HEK293 (cell line): ENCODE results near the gene BACH1.
"Not testable (repeated sequence)": the region's sequence is repeated elsewhere in the genome, so short reads cannot be mapped to it uniquely, and the experiment has no call there.

Experiments used
- CTCF ChIA-PET: fragments of 350-600 bp; formaldehyde crosslinking; extraction: SDS; loops from one replicate; lab custom pipeline; 2021; ENCODE audit warnings: antibody characterized with exemption; lab: Yijun Ruan, JAX
- POLR2A ChIA-PET: fragments of 300-600 bp; formaldehyde crosslinking; extraction: SDS; loops from one replicate; lab custom pipeline; 2020; ENCODE audit warnings: antibody characterized with exemption, inconsistent platforms; lab: Yijun Ruan, JAX
- H3K27ac ChIP-seq: fragments of 200-500 bp; sonication (Bioruptor generic); 2 replicates; pipeline ENCODE4 v1.5.1; 2014; ENCODE audit warnings: low read depth, low read length, control low read depth, inconsistent platforms; ENCODE audit errors: extremely low read depth
- H3K36me3 ChIP-seq, 2 experiments: fragments of 200-500 bp in 1 of 2; sonication (Bioruptor generic) in 1 of 2; 1 replicate in 1 of 2; 2 replicates in 1 of 2; pipeline ENCODE4 v1.5.1; 2014 to 2017; ENCODE audit warnings: inconsistent platforms in 2 of 2, low read length in 2 of 2; ENCODE audit not compliant: control insufficient read depth in 2 of 2, insufficient read depth in 1 of 2
- H3K4me1 ChIP-seq: fragments of 200-500 bp; sonication (Bioruptor generic); 2 replicates; pipeline ENCODE4 v1.5.1; 2014; ENCODE audit warnings: mild to moderate bottlenecking, low read length, inconsistent platforms; ENCODE audit not compliant: control insufficient read depth, insufficient read depth
- H3K4me3 ChIP-seq: 2 replicates; pipeline ENCODE4 v1.5.1; 2011; ENCODE audit warnings: low read depth, mild to moderate bottlenecking, control low read depth, low read length, moderate library complexity
- H3K9me3 ChIP-seq: fragments of 200-500 bp; sonication (Bioruptor generic); 2 replicates; pipeline ENCODE4 v1.5.1; 2014; ENCODE audit warnings: low read depth, low read length, inconsistent platforms; ENCODE audit not compliant: control insufficient read depth, insufficient read depth
- KLF16 ChIP-seq: fragments of 450-650 bp; formaldehyde crosslinking; IDR thresholded peaks from 2 replicates; pipeline ENCODE4 v1.5.1; 2017; ENCODE audit warnings: missing biosample characterization, missing genetic modification characterization
- REST ChIP-seq: fragments of 450-650 bp; formaldehyde crosslinking; IDR thresholded peaks from 2 replicates; pipeline ENCODE4 v1.5.1; 2016; ENCODE audit warnings: missing biosample characterization, missing genetic modification characterization
- TCF7L2 ChIP-seq: IDR thresholded peaks from 2 replicates; pipeline ENCODE4 v1.6.1; 2011; ENCODE audit warnings: low read depth, mild to moderate bottlenecking, inconsistent platforms, low read length, moderate library complexity, borderline replicate concordance
- ZBTB10 ChIP-seq: fragments of 450-650 bp; formaldehyde crosslinking; IDR thresholded peaks from 2 replicates; pipeline ENCODE4 v1.5.1; 2016; ENCODE audit warnings: missing biosample characterization, missing genetic modification characterization
- ZFP69B ChIP-seq: fragments of 450-650 bp; formaldehyde crosslinking; IDR thresholded peaks from 2 replicates; pipeline ENCODE4 v1.5.1; 2016; ENCODE audit warnings: missing biosample characterization, missing genetic modification characterization
- ZNF146 ChIP-seq: fragments of 450-650 bp; formaldehyde crosslinking; IDR thresholded peaks from 2 replicates; pipeline ENCODE4 v1.5.1; 2016; ENCODE audit warnings: missing biosample characterization, missing genetic modification characterization
- ZNF248 ChIP-seq: fragments of 450-650 bp; formaldehyde crosslinking; IDR thresholded peaks from 2 replicates; pipeline ENCODE4 v1.5.1; 2017; ENCODE audit warnings: missing biosample characterization, missing genetic modification characterization
- ZNF266 ChIP-seq: fragments of 450-650 bp; formaldehyde crosslinking; IDR thresholded peaks from 2 replicates; pipeline ENCODE4 v1.5.1; 2016; ENCODE audit warnings: missing biosample characterization, missing genetic modification characterization, low read depth
- ZNF311 ChIP-seq: fragments of 450-650 bp; formaldehyde crosslinking; IDR thresholded peaks from 2 replicates; pipeline ENCODE4 v1.5.1; 2017; ENCODE audit warnings: missing biosample characterization, missing genetic modification characterization, borderline replicate concordance
- ZNF423 ChIP-seq: fragments of 450-650 bp; formaldehyde crosslinking; IDR thresholded peaks from 2 replicates; pipeline ENCODE4 v1.5.1; 2016; ENCODE audit warnings: missing biosample characterization, missing genetic modification characterization
- ZNF449 ChIP-seq: fragments of 450-650 bp; formaldehyde crosslinking; IDR thresholded peaks from 2 replicates; pipeline ENCODE4 v1.5.1; 2017; ENCODE audit warnings: missing biosample characterization, mild to moderate bottlenecking, missing genetic modification characterization, moderate library complexity
- ZNF558 ChIP-seq: fragments of 450-650 bp; formaldehyde crosslinking; IDR thresholded peaks from 2 replicates; pipeline ENCODE4 v1.5.1; 2016; ENCODE audit warnings: missing biosample characterization, missing genetic modification characterization
- ZNF561 ChIP-seq: fragments of 450-650 bp; IDR thresholded peaks from 2 replicates; pipeline ENCODE4 v1.5.1; 2018; ENCODE audit warnings: missing biosample characterization, missing genetic modification characterization, borderline replicate concordance
- ZNF610 ChIP-seq: fragments of 450-650 bp; formaldehyde crosslinking; IDR thresholded peaks from 2 replicates; pipeline ENCODE4 v1.5.1; 2016; ENCODE audit warnings: missing biosample characterization, missing genetic modification characterization, borderline replicate concordance
- ZNF660 ChIP-seq: fragments of 450-650 bp; IDR thresholded peaks from 2 replicates; pipeline ENCODE4 v1.5.1; 2018; ENCODE audit warnings: missing biosample characterization, mild to moderate bottlenecking, missing genetic modification characterization
- ZSCAN18 ChIP-seq: fragments of 450-650 bp; formaldehyde crosslinking; IDR thresholded peaks from 2 replicates; pipeline ENCODE4 v1.5.1; 2016; ENCODE audit warnings: missing biosample characterization, missing genetic modification characterization
- TF ChIP-seq, protein P1 (sequence below): fragments of 450-650 bp; formaldehyde crosslinking; IDR thresholded peaks from 2 replicates; pipeline ENCODE4 v1.5.1; 2016; ENCODE audit warnings: missing biosample characterization, missing genetic modification characterization
- TF ChIP-seq, protein P2 (sequence below): fragments of 450-650 bp; formaldehyde crosslinking; IDR thresholded peaks from 2 replicates; pipeline ENCODE4 v1.5.1; 2016; ENCODE audit warnings: missing biosample characterization, missing genetic modification characterization
- TF ChIP-seq, protein P3 (sequence below): fragments of 450-650 bp; IDR thresholded peaks from 2 replicates; pipeline ENCODE4 v1.5.1; 2018; ENCODE audit warnings: missing biosample characterization, missing genetic modification characterization

The BACH1 gene

GRCh38 chr21:29351691-29352090, 53.0 kb downstream of the BACH1 start:
- Histone ChIP-seq H3K4me3 (no peak overlapping the region), H3K4me1 (no peaks in the 10 kb centered on the region), H3K27ac (no peak overlapping the region), H3K36me3 (peaks cover 0 to 22% of the 10 kb centered on the region in 2 experiments; a peak in 1 of 3 replicates), H3K9me3 (no peaks in the 10 kb centered on the region)
- CTCF ChIA-PET = interaction anchor here (0.6 to 2.8 kb wide), 4 partner anchors 10 to 187 kb away, joined by 4 to 16 read pairs (median 6); no protein-coding TSS in a partner anchor
- TF ChIP-seq ZNF146 (tag by site-specific recombination) (no peak), ZNF423 (tag by site-specific recombination) (no peak), ZNF248 (tag by site-specific recombination) (no peak), ZNF449 (no peak), ZSCAN18 (no peak), KLF16 (tag by site-specific recombination) (no peak), ZBTB10 (tag by site-specific recombination) (no peak), REST (tag by site-specific recombination) (no peak), ZFP69B (tag by site-specific recombination) (no peak), ZNF311 (tag by site-specific recombination) (no peak), TCF7L2 (no peak), ZNF561 (tag by site-specific recombination) (no peak), ZNF660 (no peak), ZNF610 (tag by site-specific recombination) (no peak), ZNF266 (tag by site-specific recombination) (no peak), ZNF558 (no peak)
- TF ChIP-seq, protein P1, sequence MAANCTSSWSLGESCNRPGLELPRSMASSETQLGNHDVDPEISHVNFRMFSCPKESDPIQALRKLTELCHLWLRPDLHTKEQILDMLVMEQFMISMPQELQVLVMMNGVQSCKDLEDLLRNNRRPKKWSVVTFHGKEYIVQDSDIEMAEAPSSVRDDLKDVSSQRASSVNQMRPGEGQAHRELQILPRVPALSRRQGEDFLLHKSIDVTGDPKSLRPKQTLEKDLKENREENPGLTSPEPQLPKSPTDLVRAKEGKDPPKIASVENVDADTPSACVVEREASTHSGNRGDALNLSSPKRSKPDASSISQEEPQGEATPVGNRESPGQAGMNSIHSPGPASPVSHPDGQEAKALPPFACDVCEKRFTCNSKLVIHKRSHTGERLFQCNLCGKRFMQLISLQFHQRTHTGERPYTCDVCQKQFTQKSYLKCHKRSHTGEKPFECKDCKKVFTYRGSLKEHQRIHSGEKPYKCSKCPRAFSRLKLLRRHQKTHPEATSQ (tag by site-specific recombination) = no peak
- TF ChIP-seq, protein P2, sequence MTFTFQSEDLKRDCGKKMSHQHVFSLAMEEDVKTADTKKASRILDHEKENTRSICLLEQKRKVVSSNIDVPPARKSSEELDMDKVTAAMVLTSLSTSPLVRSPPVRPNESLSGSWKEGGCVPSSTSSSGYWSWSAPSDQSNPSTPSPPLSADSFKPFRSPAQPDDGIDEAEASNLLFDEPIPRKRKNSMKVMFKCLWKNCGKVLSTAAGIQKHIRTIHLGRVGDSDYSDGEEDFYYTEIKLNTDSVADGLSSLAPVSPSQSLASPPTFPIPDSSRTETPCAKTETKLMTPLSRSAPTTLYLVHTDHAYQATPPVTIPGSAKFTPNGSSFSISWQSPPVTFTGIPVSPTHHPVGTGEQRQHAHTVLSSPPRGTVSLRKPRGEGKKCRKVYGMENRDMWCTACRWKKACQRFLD = no peak
- TF ChIP-seq, protein P3, sequence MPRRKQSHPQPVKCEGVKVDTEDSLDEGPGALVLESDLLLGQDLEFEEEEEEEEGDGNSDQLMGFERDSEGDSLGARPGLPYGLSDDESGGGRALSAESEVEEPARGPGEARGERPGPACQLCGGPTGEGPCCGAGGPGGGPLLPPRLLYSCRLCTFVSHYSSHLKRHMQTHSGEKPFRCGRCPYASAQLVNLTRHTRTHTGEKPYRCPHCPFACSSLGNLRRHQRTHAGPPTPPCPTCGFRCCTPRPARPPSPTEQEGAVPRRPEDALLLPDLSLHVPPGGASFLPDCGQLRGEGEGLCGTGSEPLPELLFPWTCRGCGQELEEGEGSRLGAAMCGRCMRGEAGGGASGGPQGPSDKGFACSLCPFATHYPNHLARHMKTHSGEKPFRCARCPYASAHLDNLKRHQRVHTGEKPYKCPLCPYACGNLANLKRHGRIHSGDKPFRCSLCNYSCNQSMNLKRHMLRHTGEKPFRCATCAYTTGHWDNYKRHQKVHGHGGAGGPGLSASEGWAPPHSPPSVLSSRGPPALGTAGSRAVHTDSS (tag by site-specific recombination) = no peak
- POLR2A ChIA-PET = interaction anchor here (0.7 to 1.1 kb wide), 2 partner anchors 33 to 181 kb away, joined by 3 read pairs; no protein-coding TSS in a partner anchor

- CTCF ChIA-PET = interaction anchor here (1.7 kb wide), 2 partner anchors 17 to 191 kb away, joined by 4 to 7 read pairs; no protein-coding TSS in a partner anchor
- POLR2A ChIA-PET = not testable (repeated sequence)
These were observed 56.5 kb downstream of the BACH1 start for GRCh38 chr21:29355043-29355710.

More at GRCh38 chr21:29355043-29355710, 56.5 kb downstream of the BACH1 start:
- H3K4me3 ChIP-seq, H3K4me1 ChIP-seq, H3K27ac ChIP-seq, H3K9me3 ChIP-seq: not testable (repeated sequence)
- peaks cover 0 to 22% of the 10 kb centered on the region in 2 experiments; a peak in 1 of 3 replicates for H3K36me3 ChIP-seq
